RWPE1 (cell line): ENCODE data around the gene GNAQ.

Source experiments
- CTCF ChIA-PET: fragments of 350-600 bp; sonication (Branson Sonifier 250); formaldehyde crosslinking; extraction: SDS; loops from one replicate; lab custom pipeline; 2021; lab: Yijun Ruan, JAX
- POLR2A ChIA-PET: fragments of 400-600 bp; formaldehyde crosslinking; extraction: SDS; loops from one replicate; lab custom pipeline; 2020; ENCODE audit warnings: antibody characterized with exemption; ENCODE audit not compliant: low non-redundant PET; lab: Yijun Ruan, JAX
- DNase-seq: peaks from one replicate; pipeline ENCODE4 v3.0.0; 2012; ENCODE audit warnings: low spot score
- H3K27ac ChIP-seq: fragments of 450-650 bp; 2 replicates; pipeline ENCODE4 v1.5.1; 2017
- TF ChIP-seq, protein P1 (sequence below): fragments of 450-650 bp; conservative IDR thresholded peaks from 2 replicates; pipeline ENCODE4 v1.5.1; 2017; ENCODE audit warnings: low read depth, mild to moderate bottlenecking

The GNAQ gene

DNA sequence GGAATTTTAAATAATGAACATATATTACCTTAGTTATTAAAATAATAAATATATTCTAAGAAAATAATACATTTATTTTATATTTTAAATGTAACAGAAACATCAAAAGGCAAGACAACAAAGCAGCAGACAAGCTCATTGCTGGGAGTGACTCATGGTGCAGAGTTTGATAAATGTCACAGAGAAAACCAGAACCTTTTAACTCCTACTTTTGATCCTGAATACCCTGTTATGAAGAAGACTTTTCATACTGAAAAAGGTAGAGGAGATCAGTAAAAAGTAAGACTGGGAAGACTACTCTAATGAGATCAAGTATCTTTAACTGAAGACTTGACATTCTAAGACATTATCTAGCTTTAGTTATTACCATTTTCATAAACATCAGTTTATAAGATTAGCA, 284.4 kb downstream of the GNAQ start:
- CTCF ChIA-PET = interaction anchor here (0.6 kb wide), 1 partner anchor 290 kb away, joined by 3 read pairs; no protein-coding TSS in a partner anchor

DNA sequence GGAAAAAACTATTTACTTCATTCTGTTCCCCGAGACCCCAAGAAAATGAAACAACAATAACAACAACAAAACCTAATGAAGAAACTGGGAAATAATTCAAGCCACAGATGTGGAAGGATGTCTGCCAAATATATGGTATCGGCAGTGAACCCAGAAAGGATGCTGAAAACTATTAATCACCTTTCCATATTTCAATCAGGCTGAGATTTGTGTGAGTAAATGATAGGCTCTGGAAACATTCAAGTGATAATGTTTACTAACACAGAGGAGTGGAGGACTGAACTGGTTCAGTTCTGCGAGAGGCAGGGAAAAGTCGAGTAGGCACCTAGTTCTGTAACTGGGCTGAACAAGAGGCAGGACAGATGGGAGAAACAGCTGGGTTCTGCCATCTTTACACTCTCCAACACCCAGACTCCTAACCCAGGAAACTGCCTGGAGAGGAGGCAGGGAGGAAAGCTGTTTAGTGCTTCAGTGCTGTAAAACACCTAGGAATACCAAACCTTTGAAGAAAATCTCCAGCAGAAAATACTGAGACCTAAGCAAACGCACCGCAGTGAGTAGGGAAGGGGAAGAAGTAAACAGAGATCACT, 286.7 kb downstream of the GNAQ start:
- ChIA-PET POLR2A (no interaction called here), CTCF (no interaction called here)
- DNase-seq = no peak
- H3K27ac ChIP-seq = no peak overlapping the region
- TF ChIP-seq, protein P1, sequence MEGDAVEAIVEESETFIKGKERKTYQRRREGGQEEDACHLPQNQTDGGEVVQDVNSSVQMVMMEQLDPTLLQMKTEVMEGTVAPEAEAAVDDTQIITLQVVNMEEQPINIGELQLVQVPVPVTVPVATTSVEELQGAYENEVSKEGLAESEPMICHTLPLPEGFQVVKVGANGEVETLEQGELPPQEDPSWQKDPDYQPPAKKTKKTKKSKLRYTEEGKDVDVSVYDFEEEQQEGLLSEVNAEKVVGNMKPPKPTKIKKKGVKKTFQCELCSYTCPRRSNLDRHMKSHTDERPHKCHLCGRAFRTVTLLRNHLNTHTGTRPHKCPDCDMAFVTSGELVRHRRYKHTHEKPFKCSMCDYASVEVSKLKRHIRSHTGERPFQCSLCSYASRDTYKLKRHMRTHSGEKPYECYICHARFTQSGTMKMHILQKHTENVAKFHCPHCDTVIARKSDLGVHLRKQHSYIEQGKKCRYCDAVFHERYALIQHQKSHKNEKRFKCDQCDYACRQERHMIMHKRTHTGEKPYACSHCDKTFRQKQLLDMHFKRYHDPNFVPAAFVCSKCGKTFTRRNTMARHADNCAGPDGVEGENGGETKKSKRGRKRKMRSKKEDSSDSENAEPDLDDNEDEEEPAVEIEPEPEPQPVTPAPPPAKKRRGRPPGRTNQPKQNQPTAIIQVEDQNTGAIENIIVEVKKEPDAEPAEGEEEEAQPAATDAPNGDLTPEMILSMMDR = no peak

More for the DNA sequence above, 284.4 kb downstream of the GNAQ start:
- POLR2A ChIA-PET = no interaction called here
- no peak for DNase-seq
- H3K27ac ChIP-seq = no peak overlapping the region
- TF ChIP-seq, protein P1 = no peak

GRCh38 chr9:77743386-77743785, 288.2 kb downstream of the GNAQ start:
- no peak overlapping the region for H3K27ac ChIP-seq
- ChIA-PET CTCF (interaction anchor here (0.6 kb wide), 1 partner anchor 115 kb away, joined by 4 read pairs; no protein-coding TSS in a partner anchor), POLR2A (no interaction called here)
- TF ChIP-seq, protein P1 = no peak
- DNase-seq = no peak

DNA sequence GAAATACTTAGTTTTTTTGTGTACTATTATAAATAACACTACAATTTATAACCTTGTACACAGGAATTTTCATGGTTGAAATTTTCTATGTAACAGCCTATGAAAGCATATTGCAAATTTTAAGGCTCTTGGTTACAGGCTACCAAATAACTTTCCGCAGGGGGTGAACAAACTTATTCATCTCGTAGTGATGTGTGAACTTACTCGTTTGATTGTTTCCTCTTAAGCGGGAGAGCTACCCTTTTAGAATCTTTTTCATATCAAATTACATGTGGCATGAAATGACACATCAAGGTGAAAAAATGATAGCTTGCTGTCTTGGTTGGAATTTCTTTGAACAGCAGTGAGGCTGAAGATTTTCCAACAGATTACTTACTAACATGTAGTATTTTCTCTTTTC, 292.7 kb downstream of the GNAQ start:
- ChIA-PET CTCF (interaction anchor here (1.2 kb wide), 1 partner anchor 296 kb away, joined by 4 read pairs; no protein-coding TSS in a partner anchor), POLR2A (interaction anchor here (0.9 kb wide), 1 partner anchor 499 kb away, joined by 5 read pairs; no protein-coding TSS in a partner anchor)
- TF ChIP-seq, protein P1 = no peak
- DNase-seq = no peak
- no peak overlapping the region for H3K27ac ChIP-seq

DNA sequence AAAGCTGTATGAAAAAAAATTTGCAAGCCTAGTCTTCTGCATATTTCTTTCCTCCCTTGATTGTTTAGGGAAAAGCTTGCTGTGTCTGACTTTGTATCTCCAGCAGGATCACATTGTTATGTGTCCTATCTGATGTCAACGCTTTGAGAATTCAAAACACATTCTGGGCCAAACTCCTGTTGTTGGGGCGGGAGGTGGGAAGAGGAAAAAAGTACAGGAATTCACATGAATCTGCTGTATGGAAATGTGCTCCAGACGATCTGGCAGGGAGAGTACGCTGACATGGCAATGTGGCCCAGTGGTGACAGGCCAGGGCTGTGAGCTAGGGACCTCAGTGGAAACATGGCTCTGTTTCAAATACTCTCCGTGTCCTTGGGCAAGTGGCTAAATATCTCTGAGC, 296.1 kb downstream of the GNAQ start:
- ChIA-PET CTCF (no interaction called here), POLR2A (no interaction called here)
- H3K27ac ChIP-seq = no peak overlapping the region
- TF ChIP-seq, protein P1 = no peak
- DNase-seq = no peak

- ChIA-PET CTCF (no interaction called here), POLR2A (no interaction called here)
- TF ChIP-seq, protein P1 = no peak
- no peak overlapping the region for H3K27ac ChIP-seq
- DNase-seq = no peak
Measured at GRCh38 chr9:77731930-77732329, 299.7 kb downstream of the GNAQ start.
